Astrocyte (in vitro differentiated cells and primary cell): Measurements from ENCODE around the gene ABCC3. TPM values are rescaled to one million over a fixed set of nuclear protein-coding genes. Genes with fewer than 3 reads are reported as not detected.

ENCODE experiments used
- DNase-seq: peaks from one replicate; pipeline ENCODE4 v3.0.0-alpha.2; 2010; ENCODE audit warnings: low read depth
- FAIRE-seq: peaks from 2 replicates; lab custom pipeline; 2011; peaks lifted over from hg19 to GRCh38; lab: Jason Lieb, UNC
- H2AFZ ChIP-seq: 2 replicates; pipeline ENCODE4 v1.6.0; 2012; ENCODE audit warnings: low read depth, low read length, inconsistent platforms
- H3K27ac ChIP-seq: 2 replicates; pipeline ENCODE4 v1.5.1; 2011; ENCODE audit warnings: low read depth, low read length, inconsistent platforms
- H3K27me3 ChIP-seq: 2 replicates; pipeline ENCODE4 v1.6.0; 2011; ENCODE audit warnings: low read length, inconsistent platforms; ENCODE audit not compliant: insufficient read depth
- H3K36me3 ChIP-seq: 2 replicates; pipeline ENCODE4 v1.5.1; 2011; ENCODE audit warnings: low read length, inconsistent platforms; ENCODE audit not compliant: insufficient read depth
- H3K4me1 ChIP-seq: 2 replicates; pipeline ENCODE4 v1.5.1; 2011; ENCODE audit warnings: low read length, inconsistent platforms; ENCODE audit not compliant: insufficient read depth
- H3K4me2 ChIP-seq: 2 replicates; pipeline ENCODE4 v1.6.0; 2012; ENCODE audit warnings: low read length, inconsistent platforms
- H3K4me3 ChIP-seq: 2 replicates; pipeline ENCODE4 v1.5.1; 2011; ENCODE audit warnings: low read depth, mild to moderate bottlenecking, low read length, inconsistent platforms; ENCODE audit not compliant: insufficient read depth
- H3K79me2 ChIP-seq: 2 replicates; pipeline ENCODE4 v1.6.0; 2012; ENCODE audit warnings: mild to moderate bottlenecking, low read length, inconsistent platforms; ENCODE audit not compliant: insufficient read depth
- H3K9ac ChIP-seq: 2 replicates; pipeline ENCODE4 v1.6.0; 2012; ENCODE audit warnings: mild to moderate bottlenecking, low read length, inconsistent platforms
- H3K9me3 ChIP-seq: 2 replicates; pipeline ENCODE4 v1.5.1; 2012; ENCODE audit warnings: low read depth, mild to moderate bottlenecking, low read length, inconsistent platforms; ENCODE audit not compliant: insufficient read depth
- H4K20me1 ChIP-seq: 2 replicates; pipeline ENCODE4 v1.6.0; 2012; ENCODE audit warnings: low read length, inconsistent platforms; ENCODE audit not compliant: insufficient read depth
- H3K27ac Mint-ChIP-seq: one replicate; pipeline ENCODE4 v1.8.0; 2021; ENCODE audit warnings: mild to moderate bottlenecking, mixed read lengths; ENCODE audit not compliant: unreplicated experiment
- H3K27me3 Mint-ChIP-seq: one replicate; pipeline ENCODE4 v1.8.0; 2021; ENCODE audit warnings: low read depth, mixed read lengths; ENCODE audit not compliant: unreplicated experiment
- H3K36me3 Mint-ChIP-seq: one replicate; pipeline ENCODE4 v1.8.0; 2021; ENCODE audit warnings: low read depth, mixed read lengths; ENCODE audit not compliant: unreplicated experiment
- H3K4me1 Mint-ChIP-seq: one replicate; pipeline ENCODE4 v1.8.0; 2021; ENCODE audit warnings: low read depth, mixed read lengths; ENCODE audit not compliant: unreplicated experiment
- H3K4me3 Mint-ChIP-seq: one replicate; pipeline ENCODE4 v1.8.0; 2021; ENCODE audit warnings: mild to moderate bottlenecking, moderate library complexity, mixed read lengths; ENCODE audit not compliant: unreplicated experiment
- H3K9me3 Mint-ChIP-seq: one replicate; pipeline ENCODE4 v1.8.0; 2021; ENCODE audit warnings: mild to moderate bottlenecking, mixed read lengths; ENCODE audit not compliant: unreplicated experiment
- EZH2 ChIP-seq: IDR thresholded peaks from 2 replicates; pipeline ENCODE4 v1.6.1; 2012; ENCODE audit warnings: mild to moderate bottlenecking, low read length, inconsistent platforms; ENCODE audit not compliant: insufficient read depth
- total RNA-seq: library from RNA; stranded (reverse); gene quantifications from 2 replicates; pipeline ENCODE4 v1.2.1, GENCODE V29; 2021
- TF ChIP-seq, protein P1 (sequence below): IDR thresholded peaks from 2 replicates; pipeline ENCODE4 v1.5.1; 2011; ENCODE audit warnings: low read depth, mild to moderate bottlenecking, inconsistent platforms, low read length, moderate library complexity; ENCODE audit not compliant: insufficient read depth

ABCC3 gene
- total RNA-seq, 1 donor from 2014 or later: 0.41 TPM

DNA sequence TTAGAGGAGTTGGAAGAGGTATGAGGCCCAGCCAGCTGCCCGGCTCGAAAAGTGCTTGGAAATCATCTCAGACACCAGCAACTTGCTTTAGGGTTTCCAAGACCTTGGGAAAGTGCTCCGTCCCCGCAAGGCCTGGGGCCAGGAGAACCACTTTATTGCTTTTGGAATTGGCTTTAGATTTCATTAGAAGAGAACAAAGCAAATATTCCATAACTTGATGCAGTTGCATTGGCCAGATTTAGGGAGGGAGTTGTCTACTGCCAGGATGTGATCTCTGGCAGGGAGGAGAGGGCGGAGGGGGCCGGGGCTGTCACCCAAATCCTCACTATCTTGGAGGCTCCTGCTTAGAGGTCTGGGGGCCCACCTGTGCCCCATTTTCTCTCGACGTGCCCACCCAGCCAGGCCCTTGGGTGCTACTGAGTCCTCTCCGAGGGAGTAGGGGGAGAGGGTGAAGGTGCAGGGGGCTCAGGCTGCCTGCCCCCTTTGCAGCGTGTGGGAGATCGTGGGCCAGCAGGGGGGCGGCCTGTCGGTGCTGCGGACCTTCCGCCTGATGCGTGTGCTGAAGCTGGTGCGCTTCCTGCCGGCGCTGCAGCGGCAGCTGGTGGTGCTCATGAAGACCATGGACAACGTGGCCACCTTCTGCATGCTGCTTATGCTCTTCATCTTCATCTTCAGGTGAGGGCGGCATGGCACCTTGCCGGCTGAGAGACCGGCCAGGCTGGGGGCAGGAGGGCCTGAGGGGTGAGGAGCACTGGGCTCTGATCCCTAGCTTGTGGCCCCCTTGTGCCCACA lies 43.5 kb upstream of the ABCC3 start:
- Histone ChIP-seq H3K9me3 (no peaks in the 10 kb centered on the region), H3K4me3 (no peak overlapping the region), H3K4me2 (no peak overlapping the region), H4K20me1 (no peaks in the 10 kb centered on the region), H3K27me3 (no peaks in the 10 kb centered on the region), H3K9ac (no peak overlapping the region), H2AFZ (no peak overlapping the region), H3K36me3 (no peaks in the 10 kb centered on the region), H3K79me2 (no peaks in the 10 kb centered on the region), H3K4me1 (peaks cover 5% of the 10 kb centered on the region), H3K27ac (no peak overlapping the region)
- TF ChIP-seq, protein P1, sequence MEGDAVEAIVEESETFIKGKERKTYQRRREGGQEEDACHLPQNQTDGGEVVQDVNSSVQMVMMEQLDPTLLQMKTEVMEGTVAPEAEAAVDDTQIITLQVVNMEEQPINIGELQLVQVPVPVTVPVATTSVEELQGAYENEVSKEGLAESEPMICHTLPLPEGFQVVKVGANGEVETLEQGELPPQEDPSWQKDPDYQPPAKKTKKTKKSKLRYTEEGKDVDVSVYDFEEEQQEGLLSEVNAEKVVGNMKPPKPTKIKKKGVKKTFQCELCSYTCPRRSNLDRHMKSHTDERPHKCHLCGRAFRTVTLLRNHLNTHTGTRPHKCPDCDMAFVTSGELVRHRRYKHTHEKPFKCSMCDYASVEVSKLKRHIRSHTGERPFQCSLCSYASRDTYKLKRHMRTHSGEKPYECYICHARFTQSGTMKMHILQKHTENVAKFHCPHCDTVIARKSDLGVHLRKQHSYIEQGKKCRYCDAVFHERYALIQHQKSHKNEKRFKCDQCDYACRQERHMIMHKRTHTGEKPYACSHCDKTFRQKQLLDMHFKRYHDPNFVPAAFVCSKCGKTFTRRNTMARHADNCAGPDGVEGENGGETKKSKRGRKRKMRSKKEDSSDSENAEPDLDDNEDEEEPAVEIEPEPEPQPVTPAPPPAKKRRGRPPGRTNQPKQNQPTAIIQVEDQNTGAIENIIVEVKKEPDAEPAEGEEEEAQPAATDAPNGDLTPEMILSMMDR: no peak
- no peak for TF ChIP-seq EZH2
- DNase-seq (no peak), FAIRE-seq (no peak)
- no peaks in the 10 kb centered on the region for H3K9me3 Mint-ChIP-seq
- H3K27ac Mint-ChIP-seq: peak overlapping the region; percentile 2
- peaks cover 3% of the 10 kb centered on the region for H3K4me1 Mint-ChIP-seq
- H3K36me3 Mint-ChIP-seq: no peaks in the 10 kb centered on the region
- H3K4me3 Mint-ChIP-seq: no peak overlapping the region
- H3K27me3 Mint-ChIP-seq: peaks cover 63% of the 10 kb centered on the region

DNA sequence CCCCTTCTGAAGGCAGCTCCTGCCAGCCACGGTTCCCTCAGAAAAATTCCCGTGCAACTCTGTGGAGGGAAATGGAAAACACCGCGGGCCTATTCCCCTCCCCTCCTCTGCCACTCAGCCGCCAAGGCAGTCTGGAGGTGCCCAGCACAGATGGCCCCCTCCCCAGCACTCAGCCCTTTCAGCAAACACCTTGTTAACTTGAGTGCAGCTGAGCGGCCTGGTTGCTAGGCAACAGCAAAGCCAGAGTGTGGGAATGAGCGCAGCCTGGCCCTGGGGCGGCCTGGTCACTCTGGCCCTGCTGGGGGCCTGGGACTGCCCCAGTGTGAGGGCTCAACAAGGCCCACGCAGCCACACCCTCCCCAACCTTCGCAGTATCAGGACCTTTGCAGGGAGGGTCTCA lies 41.4 kb upstream of the ABCC3 start:
- no peak for FAIRE-seq
- Mint-ChIP-seq H3K4me3 (no peak overlapping the region), H3K27ac (no peak overlapping the region), H3K27me3 (peaks cover 54% of the 10 kb centered on the region), H3K9me3 (no peaks in the 10 kb centered on the region), H3K4me1 (peaks cover 3% of the 10 kb centered on the region), H3K36me3 (no peaks in the 10 kb centered on the region)
- Histone ChIP-seq H3K4me2 (no peak overlapping the region), H2AFZ (no peak overlapping the region), H4K20me1 (no peaks in the 10 kb centered on the region), H3K36me3 (no peaks in the 10 kb centered on the region), H3K4me3 (no peak overlapping the region), H3K9me3 (no peaks in the 10 kb centered on the region), H3K27ac (no peak overlapping the region), H3K4me1 (peaks cover 5% of the 10 kb centered on the region), H3K79me2 (no peaks in the 10 kb centered on the region), H3K9ac (no peak overlapping the region), H3K27me3 (no peaks in the 10 kb centered on the region)
- TF ChIP-seq, protein P1: no peak
- DNase-seq: no peak
